Activated T-helper 2 cell treated with anti-CD3 and anti-CD28 coated beads, Interferon-gamma antibody, Interleukin-2, Interleukin-4, amounts not matched to agents 10 μg/mL and 5 μg/mL and 100 μg/mL, durations not matched to agents 14 hours and 24 hours and 36 hours (primary cell): ENCODE data around the gene ESYT1. TPM values are rescaled to one million over a fixed set of nuclear protein-coding genes. Genes with fewer than 3 reads are reported as not detected.

Experiments
- DNase-seq: peaks from one replicate; pipeline ENCODE4 v3.0.0; 2021; ENCODE audit warnings: low spot score
- H3K27ac Mint-ChIP-seq: one replicate; pipeline ENCODE4 v1.8.0; 2021; ENCODE audit warnings: mixed read lengths
- H3K27me3 Mint-ChIP-seq: one replicate; pipeline ENCODE4 v1.8.0; 2021; ENCODE audit warnings: low read depth, mixed read lengths
- H3K36me3 Mint-ChIP-seq: one replicate; pipeline ENCODE4 v1.8.0; 2021; ENCODE audit warnings: low read depth, mixed read lengths
- H3K4me1 Mint-ChIP-seq: one replicate; pipeline ENCODE4 v1.8.0; 2021; ENCODE audit warnings: low read depth, mixed read lengths
- H3K4me3 Mint-ChIP-seq: one replicate; pipeline ENCODE4 v1.8.0; 2021; ENCODE audit warnings: low read depth, mild to moderate bottlenecking, moderate library complexity, mixed read lengths
- H3K9me3 Mint-ChIP-seq: one replicate; pipeline ENCODE4 v1.8.0; 2021; ENCODE audit warnings: mixed read lengths
- intact Hi-C: fragments of 100-400 bp; cut with micrococcal nuclease; formaldehyde crosslinking; loops from one replicate; pipeline ENCODE4 v1.15.1; 2023
- total RNA-seq: library from RNA; stranded (reverse); gene quantifications from 2 replicates; pipeline ENCODE4 v1.2.3, GENCODE V29; 2022

The ESYT1 gene
- total RNA-seq, 1 donor from 2014 or later, result 154 TPM

DNA sequence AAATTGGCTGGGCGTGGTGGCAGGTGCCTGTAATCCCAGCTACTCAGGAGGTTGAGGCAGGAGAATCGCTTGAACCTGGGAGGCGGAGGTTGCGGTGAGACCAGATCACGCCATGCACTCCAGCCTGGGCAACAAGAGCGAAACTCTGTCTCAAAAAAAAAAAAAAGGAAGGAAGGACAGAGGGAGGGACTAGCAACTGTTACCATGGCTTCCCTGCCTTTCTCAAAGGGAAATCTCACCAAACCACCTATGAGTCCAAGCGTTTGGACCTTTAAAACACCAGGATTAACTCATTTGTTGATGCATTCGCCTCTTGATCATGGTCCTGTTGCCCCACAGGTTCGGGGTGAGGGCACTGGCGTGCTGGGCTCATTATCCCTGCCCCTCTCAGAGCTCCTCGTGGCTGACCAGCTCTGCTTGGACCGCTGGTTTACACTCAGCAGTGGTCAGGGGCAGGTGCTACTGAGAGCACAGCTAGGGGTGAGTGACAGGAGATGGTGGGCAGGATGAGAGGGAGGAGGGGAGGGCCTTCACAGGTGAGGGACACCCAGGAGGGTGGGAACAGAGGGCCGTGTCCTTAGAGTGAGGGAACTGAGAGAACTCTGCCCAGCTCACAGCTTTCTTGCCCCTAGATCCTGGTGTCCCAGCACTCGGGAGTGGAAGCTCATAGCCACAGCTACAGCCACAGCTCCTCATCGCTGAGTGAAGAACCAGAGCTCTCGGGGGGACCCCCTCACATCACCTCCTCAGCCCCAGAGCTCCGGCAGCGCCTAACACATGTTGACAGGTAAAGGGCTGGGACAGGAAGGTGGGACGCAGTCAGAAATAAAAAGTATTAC is 14.1 kb downstream of the ESYT1 start:
- Mint-ChIP-seq H3K36me3 (peaks cover 77% of the 10 kb centered on the region), H3K4me1 (peaks cover 30% of the 10 kb centered on the region), H3K9me3 (no peaks in the 10 kb centered on the region), H3K27me3 (no peaks in the 10 kb centered on the region), H3K27ac (peak overlapping the region; percentile 38), H3K4me3 (no peak overlapping the region)
- DNase-seq, result no peak
- intact Hi-C loops, result no loop called here

GRCh38 chr12:56143217-56143616 is 15.2 kb downstream of the ESYT1 start:
- H3K4me1 Mint-ChIP-seq, result peaks cover 22% of the 10 kb centered on the region
- H3K36me3 Mint-ChIP-seq, result peaks cover 67% of the 10 kb centered on the region
- H3K4me3 Mint-ChIP-seq, result no peak overlapping the region
- intact Hi-C loops, result no loop called here
- no peak for DNase-seq
- H3K9me3 Mint-ChIP-seq, result no peaks in the 10 kb centered on the region
- peak overlapping the region; percentile 32 for H3K27ac Mint-ChIP-seq
- no peaks in the 10 kb centered on the region for H3K27me3 Mint-ChIP-seq

GRCh38 chr12:56143870-56144269 is 15.8 kb downstream of the ESYT1 start:
- H3K27ac Mint-ChIP-seq, result peak overlapping the region; percentile 55
- DNase-seq, result no peak
- no peaks in the 10 kb centered on the region for H3K27me3 Mint-ChIP-seq
- H3K36me3 Mint-ChIP-seq, result peaks cover 60% of the 10 kb centered on the region
- no peak overlapping the region for H3K4me3 Mint-ChIP-seq
- intact Hi-C loops, result no loop called here
- H3K9me3 Mint-ChIP-seq, result no peaks in the 10 kb centered on the region
- H3K4me1 Mint-ChIP-seq, result peaks cover 16% of the 10 kb centered on the region

DNA sequence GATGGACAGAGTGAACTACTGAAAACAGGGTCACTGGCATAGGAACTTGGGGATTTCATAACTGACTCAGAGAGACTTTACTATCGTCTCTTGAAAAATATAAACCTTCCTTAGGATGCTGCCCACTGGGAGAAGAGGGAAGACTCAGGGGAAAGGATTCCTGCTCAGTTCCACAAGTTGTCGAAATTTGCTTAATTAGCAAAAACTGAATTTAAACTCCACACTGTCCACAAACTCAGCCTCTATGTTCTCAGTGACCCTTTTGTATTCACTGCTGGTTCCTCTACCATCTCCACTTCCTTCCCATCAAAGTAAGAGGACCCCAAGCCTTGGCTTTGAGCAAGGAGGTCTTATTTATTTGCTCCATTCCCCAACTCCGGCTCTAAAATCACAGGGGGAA is 17.1 kb downstream of the ESYT1 start:
- no peaks in the 10 kb centered on the region for H3K9me3 Mint-ChIP-seq
- H3K27ac Mint-ChIP-seq, result no peak overlapping the region
- H3K36me3 Mint-ChIP-seq, result peaks cover 48% of the 10 kb centered on the region
- no peaks in the 10 kb centered on the region for H3K27me3 Mint-ChIP-seq
- peaks cover 18% of the 10 kb centered on the region for H3K4me1 Mint-ChIP-seq
- H3K4me3 Mint-ChIP-seq, result no peak overlapping the region
- intact Hi-C loops, result no loop called here
- no peak for DNase-seq

- Mint-ChIP-seq H3K4me1 (peaks cover 29% of the 10 kb centered on the region), H3K36me3 (peaks cover 36% of the 10 kb centered on the region)
Measured at GRCh38 chr12:56146492-56147460, 18.7 kb downstream of the ESYT1 start.

DNA sequence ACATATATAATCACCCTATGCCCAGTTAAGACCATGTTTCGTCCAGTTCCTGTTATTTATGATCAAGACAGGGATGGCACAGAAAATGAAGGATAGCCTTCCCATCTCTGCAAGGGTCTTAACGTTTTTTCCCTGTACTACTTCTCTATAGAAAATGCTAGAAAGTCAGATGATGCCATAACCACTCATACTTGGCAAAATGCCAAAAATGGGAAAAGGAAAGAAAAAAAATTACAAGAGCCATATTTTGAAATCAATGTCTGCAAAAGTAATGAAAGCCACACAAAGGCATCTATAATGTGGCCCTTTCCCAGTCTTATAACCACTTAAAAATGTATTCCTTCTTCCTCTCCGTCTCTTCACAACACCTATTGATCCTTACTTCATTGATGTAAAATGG is 22.5 kb downstream of the ESYT1 start:
- H3K4me3 Mint-ChIP-seq, result peak overlapping the region; percentile 65
- peak overlapping the region; percentile 98 for H3K27ac Mint-ChIP-seq
- peaks cover 9% of the 10 kb centered on the region for H3K36me3 Mint-ChIP-seq
- intact Hi-C loops, result loop anchor here (5.0 kb wide), 1 partner anchor 72 kb away; the partner anchor contains the start of genes NABP2 and RNF41
- no peaks in the 10 kb centered on the region for H3K27me3 Mint-ChIP-seq
- H3K4me1 Mint-ChIP-seq, result peaks cover 36% of the 10 kb centered on the region
- no peak for DNase-seq
- H3K9me3 Mint-ChIP-seq, result no peaks in the 10 kb centered on the region

More at GRCh38 chr12:56146492-56147460, 18.7 kb downstream of the ESYT1 start:
- Mint-ChIP-seq H3K4me3 (no peak overlapping the region), H3K9me3 (no peaks in the 10 kb centered on the region), H3K27me3 (no peaks in the 10 kb centered on the region), H3K27ac (no peak overlapping the region)
- intact Hi-C loops, result no loop called here
- no peak for DNase-seq

DNA sequence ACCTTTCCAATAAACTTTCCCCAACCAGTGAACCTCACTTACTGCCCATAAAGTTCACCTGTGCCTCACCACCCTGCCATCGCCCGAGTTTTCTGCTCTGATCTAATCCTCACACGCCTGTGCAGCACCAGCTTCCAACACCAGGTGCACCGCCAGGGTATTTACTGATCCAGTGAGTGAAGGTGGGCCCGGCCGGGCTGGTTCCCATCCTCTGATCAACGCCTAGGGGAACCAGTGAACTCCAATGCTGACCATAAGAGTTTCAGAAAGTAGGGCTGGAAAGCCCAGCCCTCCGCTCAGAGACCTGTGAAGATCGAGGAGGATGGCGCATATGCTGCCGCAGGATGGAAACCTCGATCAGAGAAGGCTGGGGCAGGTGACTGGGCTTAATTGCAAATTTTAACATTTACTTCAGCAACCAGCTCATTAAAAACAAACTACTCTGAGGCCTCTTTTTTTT is 23.6 kb downstream of the ESYT1 start:
- H3K27ac Mint-ChIP-seq, result peak overlapping the region; percentile 98
- H3K4me3 Mint-ChIP-seq, result peak overlapping the region; percentile 95
- H3K27me3 Mint-ChIP-seq, result no peaks in the 10 kb centered on the region
- DNase-seq, result peak; percentile 63
- peaks cover 39% of the 10 kb centered on the region for H3K4me1 Mint-ChIP-seq
- peaks cover 12% of the 10 kb centered on the region for H3K36me3 Mint-ChIP-seq
- intact Hi-C loops, result loop anchor here (1.0 to 5.0 kb wide), 4 partner anchors 25 to 71 kb away; partner anchors contain the start of genes NABP2, RNF41 and ZC3H10
- H3K9me3 Mint-ChIP-seq, result no peaks in the 10 kb centered on the region

DNA sequence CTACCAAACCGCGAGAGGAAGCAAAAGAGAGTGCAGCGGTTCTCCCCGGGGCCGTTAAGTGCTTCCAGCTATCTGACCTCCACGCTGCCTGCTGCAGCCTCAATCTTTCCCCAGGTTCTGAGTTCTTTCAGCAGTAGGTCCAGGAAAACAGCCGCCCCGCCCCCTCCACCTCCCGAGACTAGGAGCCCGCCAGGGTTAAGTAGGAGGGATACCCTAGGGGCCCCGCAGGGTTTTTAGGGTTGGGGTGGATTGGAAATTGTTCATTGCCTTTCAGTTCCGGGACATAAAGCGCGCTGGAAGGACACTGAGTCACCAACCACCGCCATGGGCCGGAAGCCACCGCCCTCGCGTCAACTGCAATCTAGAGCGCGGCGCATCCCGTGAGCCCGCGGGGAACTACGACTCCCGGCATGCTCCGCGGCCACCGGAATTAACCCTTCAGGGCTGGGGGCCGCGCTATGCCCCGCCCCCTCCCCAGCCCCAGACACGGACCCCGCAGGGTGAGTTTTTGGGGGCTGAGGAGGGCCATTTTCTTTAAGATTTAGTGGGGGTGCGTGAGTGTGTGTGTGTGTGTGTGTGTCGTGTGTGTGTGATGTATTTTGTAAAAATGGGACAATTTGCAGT is 24.2 kb downstream of the ESYT1 start, which contains the start of gene MYL6B:
Gene MYL6B, plus strand, starts transcription at position 456 of the 624 bp plus-strand sequence. CDS start 1,332 bp downstream, outside the sequence.
- H3K4me3 Mint-ChIP-seq, result peak within 1 kb of the TSS; percentile 95
- DNase-seq, result peak; percentile 93

GRCh38 chr12:56152756-56153677 is 24.9 kb downstream of the ESYT1 start:
- H3K27ac Mint-ChIP-seq, result peak overlapping the region; percentile 98
- H3K36me3 Mint-ChIP-seq, result peaks cover 16% of the 10 kb centered on the region
- DNase-seq, result no peak
- H3K4me1 Mint-ChIP-seq, result peaks cover 44% of the 10 kb centered on the region
- H3K9me3 Mint-ChIP-seq, result no peaks in the 10 kb centered on the region
- H3K27me3 Mint-ChIP-seq, result no peaks in the 10 kb centered on the region
- intact Hi-C loops, result loop anchor here (1.0 to 5.0 kb wide), 4 partner anchors 27 to 69 kb away; partner anchors contain the start of genes NABP2, RNF41 and ZC3H10
- H3K4me3 Mint-ChIP-seq, result peak overlapping the region; percentile 95

More for the DNA sequence above, 24.2 kb downstream of the ESYT1 start, which contains the start of gene MYL6B:
- intact Hi-C loops, result loop anchor here (1.0 to 5.0 kb wide), 4 partner anchors 26 to 70 kb away; partner anchors contain the start of genes NABP2, RNF41 and ZC3H10
- H3K4me1 Mint-ChIP-seq, result peaks cover 41% of the 10 kb centered on the region
- H3K27ac Mint-ChIP-seq, result peak within 1 kb of the TSS; percentile 98
- H3K36me3 Mint-ChIP-seq, result peaks cover 13% of the 10 kb centered on the region
- H3K27me3 Mint-ChIP-seq, result no peaks in the 10 kb centered on the region
- H3K9me3 Mint-ChIP-seq, result no peaks in the 10 kb centered on the region

DNA sequence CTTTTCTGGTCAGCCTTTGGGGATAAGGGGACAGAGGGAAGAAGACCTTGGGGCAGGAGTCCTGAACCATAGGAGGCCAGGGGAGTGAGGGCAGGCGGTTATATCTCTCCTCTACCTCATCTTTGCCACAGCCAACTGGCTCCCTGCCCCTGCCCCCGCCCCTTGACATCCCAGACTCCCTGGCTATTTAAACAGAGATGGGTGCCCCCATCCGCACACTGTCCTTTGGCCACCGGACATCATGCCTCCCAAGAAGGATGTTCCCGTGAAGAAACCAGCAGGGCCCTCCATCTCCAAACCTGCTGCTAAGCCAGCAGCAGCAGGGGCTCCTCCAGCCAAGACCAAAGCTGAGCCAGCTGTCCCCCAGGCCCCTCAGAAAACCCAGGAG is 25.6 kb downstream of the ESYT1 start:
- Mint-ChIP-seq H3K4me1 (peaks cover 44% of the 10 kb centered on the region), H3K27me3 (no peaks in the 10 kb centered on the region), H3K36me3 (peaks cover 23% of the 10 kb centered on the region), H3K4me3 (peak overlapping the region; percentile 95), H3K9me3 (no peaks in the 10 kb centered on the region), H3K27ac (no peak overlapping the region)
- DNase-seq, result no peak
- intact Hi-C loops, result loop anchor here (2.0 to 5.0 kb wide), 2 partner anchors 39 to 69 kb away; partner anchors contain the start of genes NABP2 and RNF41

DNA sequence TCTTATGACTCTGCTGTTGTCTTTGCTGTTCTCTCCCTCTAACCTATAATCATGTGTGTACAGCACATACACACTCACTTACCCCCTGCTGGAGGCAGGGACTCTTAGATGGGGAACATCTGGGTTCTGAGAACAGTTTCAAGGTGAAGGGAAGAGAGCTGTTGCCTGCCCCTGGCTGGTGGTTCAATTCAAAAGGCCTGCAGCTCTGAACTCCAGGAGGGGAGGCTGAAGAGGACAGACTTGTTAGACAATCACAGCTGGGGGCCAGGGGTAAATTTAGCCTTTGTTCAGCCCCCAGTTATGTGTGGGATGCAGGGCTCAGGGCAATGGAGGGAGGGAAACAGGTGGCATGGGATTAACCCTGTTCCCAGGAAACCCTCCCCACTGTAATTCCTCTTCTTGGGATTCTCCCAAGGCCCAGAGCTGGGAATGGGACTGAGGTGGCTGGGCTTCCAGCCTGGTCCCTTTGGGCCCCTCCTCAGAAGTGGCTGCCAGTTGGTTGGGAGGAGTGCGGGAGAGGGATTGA is 26.2 kb downstream of the ESYT1 start:
- no peaks in the 10 kb centered on the region for H3K27me3 Mint-ChIP-seq
- peak overlapping the region; percentile 35 for H3K27ac Mint-ChIP-seq
- peaks cover 29% of the 10 kb centered on the region for H3K36me3 Mint-ChIP-seq
- intact Hi-C loops, result loop anchor here (5.0 kb wide), 1 partner anchor 68 kb away; the partner anchor contains the start of genes NABP2 and RNF41
- no peak for DNase-seq
- H3K9me3 Mint-ChIP-seq, result no peaks in the 10 kb centered on the region
- H3K4me1 Mint-ChIP-seq, result peaks cover 50% of the 10 kb centered on the region
- H3K4me3 Mint-ChIP-seq, result no peak overlapping the region
